NCI-H1092 treated with DMSO at 0.1 percent for 48 hours (cell line): Measurements from ENCODE around the gene PRKCH.
A peak's percentile ranks its signal among the peaks of the same experiment; 100 is the strongest.

Source experiments
- DNase-seq: peaks from one replicate; lab custom pipeline; 2025; lab: John Stamatoyannopoulos, UW

The PRKCH gene

GRCh38 chr14:61553730-61554641 is 232.6 kb downstream of the PRKCH start:
- no peak for DNase-seq

DNA sequence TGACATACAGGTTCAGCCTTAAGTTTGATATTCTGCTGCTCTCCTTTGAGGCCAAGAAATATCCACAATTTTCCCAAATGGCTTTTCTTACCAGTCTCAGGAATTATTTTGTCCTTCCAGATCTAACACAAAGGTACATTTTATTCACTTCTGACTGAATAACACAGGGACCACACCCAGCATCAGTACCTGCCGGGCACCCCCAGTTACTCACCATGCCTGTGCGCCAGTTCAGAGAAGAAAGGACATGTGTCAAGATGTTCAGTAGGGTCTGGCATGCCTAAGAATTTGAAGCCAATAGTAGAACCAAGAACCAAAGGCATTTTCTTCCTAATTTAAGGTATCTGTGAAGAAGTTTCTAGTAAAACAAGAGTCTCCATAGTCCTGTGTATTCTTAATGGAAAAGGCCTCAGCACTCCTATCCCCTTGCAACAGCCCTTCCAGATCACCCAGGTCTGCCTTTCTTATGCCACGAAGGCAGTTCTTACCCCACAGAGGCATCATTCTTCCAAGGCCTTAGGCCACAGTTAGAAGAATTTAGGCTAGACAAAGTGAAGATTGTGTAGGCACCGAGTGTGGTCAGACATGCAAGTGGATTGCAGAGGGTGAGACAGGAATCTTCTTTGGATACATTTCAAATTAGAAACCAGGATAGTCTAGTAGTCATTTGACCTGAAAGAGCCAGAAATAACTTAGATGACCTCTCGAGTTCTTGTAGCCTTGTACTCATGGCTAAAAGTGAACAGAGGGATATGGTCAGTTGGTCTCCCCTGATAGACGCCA is 233.9 kb downstream of the PRKCH start:
- no peak for DNase-seq

DNA sequence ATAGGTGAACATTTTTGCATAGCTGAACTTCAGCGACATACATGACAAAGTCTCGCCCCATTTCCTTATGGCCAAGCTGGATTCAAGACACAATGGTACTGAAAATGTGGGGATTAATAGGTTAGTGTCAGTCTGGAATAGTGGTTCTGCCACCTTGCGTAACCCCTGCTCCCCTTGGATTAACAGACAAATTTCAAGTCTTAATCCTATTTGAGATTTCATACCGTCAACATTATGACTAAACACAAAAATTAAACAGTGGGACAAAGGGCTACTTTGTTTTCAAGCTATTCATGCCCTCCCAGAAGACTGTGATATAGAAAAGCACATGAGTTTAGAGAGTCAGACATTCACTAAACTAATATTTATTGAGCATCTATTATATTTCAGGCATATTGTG is 235.1 kb downstream of the PRKCH start:
- no peak for DNase-seq

- no peak for DNase-seq
These were observed 235.9 kb downstream of the PRKCH start for GRCh38 chr14:61557262-61557661.

- DNase-seq: no peak
These were observed 236.5 kb downstream of the PRKCH start for GRCh38 chr14:61557854-61558253.

DNA sequence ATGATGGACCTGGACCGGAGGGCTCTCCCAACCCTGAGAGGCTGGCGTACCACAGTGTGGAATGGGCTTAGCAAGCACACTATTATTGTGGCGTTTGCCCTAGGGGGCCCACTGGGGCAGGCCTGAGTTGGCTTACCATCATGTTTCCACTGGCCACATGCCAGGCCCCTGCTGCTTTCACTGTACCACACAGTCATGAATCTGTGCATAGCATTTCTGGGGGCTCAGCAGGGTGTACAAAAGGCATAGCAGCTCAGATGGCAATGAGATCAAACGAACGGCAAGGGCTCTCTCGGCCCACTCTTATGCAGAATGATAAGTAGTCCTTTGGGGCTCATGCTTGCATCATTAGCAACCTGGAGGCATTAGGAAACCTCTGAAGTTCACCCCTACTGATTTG is 236.9 kb downstream of the PRKCH start:
- DNase-seq: peak; percentile 92

GRCh38 chr14:61559641-61560201 is 238.3 kb downstream of the PRKCH start:
- DNase-seq: no peak

GRCh38 chr14:61560323-61560722 is 238.9 kb downstream of the PRKCH start:
- no peak for DNase-seq

GRCh38 chr14:61561104-61561503 is 239.7 kb downstream of the PRKCH start:
- DNase-seq: no peak

DNA sequence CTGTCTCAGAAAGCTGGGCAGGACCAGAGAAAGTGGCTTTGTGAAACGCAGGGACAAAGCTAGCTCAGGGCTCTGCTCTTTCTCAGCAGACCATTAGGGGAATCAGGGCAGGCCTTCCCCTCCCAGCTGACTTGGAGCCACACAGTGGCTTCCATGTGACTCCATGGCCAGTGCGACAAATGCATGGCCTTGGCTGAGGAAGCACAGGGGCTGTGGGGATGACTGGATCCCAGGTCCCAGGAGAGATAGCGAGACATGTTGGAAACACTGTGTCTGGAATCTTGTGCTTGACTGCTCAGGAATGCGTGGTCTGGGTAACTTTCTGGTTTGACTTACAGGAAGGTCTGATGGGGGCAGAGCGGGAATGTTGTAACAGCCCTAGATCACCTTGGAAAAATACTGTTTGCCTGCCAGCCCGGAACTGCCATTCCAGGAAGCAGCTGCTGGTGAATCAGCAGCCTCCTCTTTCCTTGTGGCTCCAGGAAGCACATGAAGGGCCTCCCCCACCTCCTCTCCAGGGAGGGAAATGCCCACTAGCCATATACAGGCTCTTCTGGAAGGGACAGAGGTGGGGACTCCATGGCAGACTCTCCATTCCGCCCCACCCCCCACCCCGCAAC is 240.4 kb downstream of the PRKCH start:
- no peak for DNase-seq

GRCh38 chr14:61562321-61563161 is 241.2 kb downstream of the PRKCH start:
- DNase-seq: no peak

GRCh38 chr14:61563162-61563511 is 241.8 kb downstream of the PRKCH start:
- no peak for DNase-seq

- no peak for DNase-seq
These were observed 242.7 kb downstream of the PRKCH start for GRCh38 chr14:61563880-61564617.

- no peak for DNase-seq
These were observed 243.3 kb downstream of the PRKCH start for GRCh38 chr14:61564618-61565091.

- DNase-seq: no peak
These were observed 243.8 kb downstream of the PRKCH start for GRCh38 chr14:61565181-61565580.

DNA sequence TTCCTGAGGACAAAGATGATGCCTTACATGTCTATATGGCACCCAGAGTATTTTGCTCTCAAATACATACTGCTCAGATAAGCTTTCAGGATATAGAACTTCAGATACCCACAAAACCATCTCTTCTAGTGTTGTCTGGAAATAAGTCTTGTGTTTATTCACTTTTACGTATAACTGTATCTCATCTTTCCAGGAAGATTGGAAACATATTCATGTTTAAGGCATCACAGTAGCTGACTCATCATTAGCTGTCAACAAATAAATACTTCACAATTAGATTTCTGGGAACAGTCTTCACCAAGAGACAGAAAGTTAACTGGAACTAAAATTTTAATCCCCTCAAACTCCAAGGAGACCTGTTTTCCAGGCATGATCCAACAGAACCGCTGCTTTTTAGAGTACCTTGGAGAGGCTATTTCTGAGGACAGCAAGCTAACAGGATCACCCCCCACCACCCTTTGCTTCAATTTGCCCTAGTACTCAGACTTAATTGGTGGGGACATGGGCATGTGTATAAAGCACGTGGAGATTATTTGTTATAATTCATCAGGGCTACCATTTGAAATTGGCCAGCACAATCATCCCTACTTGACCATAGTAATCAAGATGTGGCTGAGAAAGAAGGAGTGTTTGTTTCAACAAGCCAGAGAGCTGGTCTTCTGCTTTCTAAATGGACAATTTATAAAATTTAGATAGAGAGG is 244.6 kb downstream of the PRKCH start:
- DNase-seq: no peak

GRCh38 chr14:61566537-61567225 is 245.3 kb downstream of the PRKCH start:
- DNase-seq: no peak

DNA sequence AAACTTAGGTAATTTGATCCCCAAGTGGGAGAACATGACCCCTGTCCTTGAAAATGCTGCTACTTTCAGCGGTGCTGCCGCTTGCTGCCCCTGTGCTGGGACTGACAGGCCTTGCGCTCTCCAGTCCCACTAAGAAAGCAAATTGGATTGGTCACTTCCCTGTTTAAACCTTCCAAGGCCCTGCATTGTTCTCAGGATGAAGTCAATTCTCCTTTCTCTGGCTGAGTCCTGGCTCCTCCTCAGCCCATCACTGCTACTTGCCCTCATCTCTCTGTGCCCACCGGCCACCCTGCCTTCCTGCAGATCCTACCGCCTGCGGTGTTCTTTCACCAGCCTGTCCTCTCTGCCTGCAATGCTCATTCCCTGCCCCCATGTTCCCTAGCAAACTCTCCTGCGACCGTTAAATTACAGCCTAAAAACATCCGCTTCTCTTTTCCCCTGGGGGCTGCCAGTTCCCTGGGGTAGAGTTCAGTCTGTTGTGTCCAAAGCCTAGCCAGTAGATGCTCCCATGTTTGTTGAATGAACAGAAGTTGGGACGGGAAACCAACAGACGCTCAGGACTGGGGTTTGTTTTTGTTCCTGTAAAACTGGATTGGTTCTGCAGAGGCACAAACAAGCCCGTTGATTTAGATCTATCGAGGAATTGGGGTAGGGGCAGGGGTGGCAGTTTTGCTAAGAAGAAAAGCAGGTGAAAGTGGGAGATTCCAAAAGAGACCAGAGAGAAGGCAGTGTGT is 246.6 kb downstream of the PRKCH start:
- DNase-seq: no peak

- DNase-seq: peak; percentile 38
These were observed 247.2 kb downstream of the PRKCH start for GRCh38 chr14:61568572-61569011.
